ENCODE data around the gene IDH3B. TPM values are rescaled to one million over a fixed set of nuclear protein-coding genes. Genes with fewer than 3 reads are reported as not detected.

Gene IDH3B
- total RNA-seq, 1 donor from 2014 or later, result 112 TPM

- intact Hi-C loops (cut with micrococcal nuclease), result no loop called here
Observed at GRCh38 chr20:2659547-2659946, 4.5 kb downstream of the IDH3B start.

DNA sequence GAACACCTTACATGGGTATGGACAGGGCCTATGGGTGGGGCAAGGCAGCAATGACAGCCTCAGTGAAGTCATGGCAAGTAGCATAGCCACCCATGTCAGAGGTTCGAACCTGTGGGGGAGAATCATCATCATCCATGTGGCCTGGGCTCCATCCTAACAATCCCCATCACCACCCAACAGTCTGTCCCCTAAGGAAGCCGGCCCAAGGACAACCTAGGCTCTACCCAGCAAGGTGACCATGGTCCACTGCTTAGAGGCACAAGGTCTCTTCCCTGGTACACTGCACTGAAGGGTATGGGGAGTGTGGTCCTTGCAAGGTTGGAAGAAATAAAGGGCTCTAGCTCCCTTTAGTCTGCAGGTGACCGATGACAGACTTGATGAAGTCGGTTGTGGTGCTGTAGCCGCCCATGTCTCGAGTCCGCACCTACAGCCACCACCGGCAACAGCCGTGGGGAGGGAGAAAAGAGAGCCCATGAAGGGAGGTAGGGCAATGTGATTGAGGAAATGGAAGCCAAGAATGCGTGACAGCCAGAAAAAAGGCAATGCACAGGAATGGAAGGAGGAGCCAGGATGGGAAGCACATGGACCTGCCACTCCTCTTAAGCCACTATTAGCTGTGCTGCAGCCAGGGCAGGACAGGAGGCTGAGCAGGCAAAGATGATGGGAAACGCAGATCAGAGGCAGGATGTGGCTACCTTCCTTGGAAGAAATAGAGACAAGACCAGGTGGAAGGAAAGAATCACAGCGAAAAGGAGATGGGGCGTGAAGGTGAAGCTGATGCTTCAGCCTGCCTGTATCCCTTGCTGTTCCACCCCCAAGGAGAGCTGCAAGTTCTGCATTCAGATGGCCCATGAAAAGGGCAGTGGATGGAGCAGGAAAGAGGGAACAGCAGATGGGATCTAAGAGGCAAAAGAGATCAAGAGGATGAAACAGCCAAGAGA, 5.3 kb downstream of the IDH3B start:
- H3K27ac Mint-ChIP-seq, result no peak overlapping the region
- peaks cover 90% of the 10 kb centered on the region for H3K36me3 Mint-ChIP-seq (ENCODE audit: low read depth)
- H3K9me3 Mint-ChIP-seq, result no peaks in the 10 kb centered on the region
- H3K4me3 Mint-ChIP-seq (ENCODE audit: low read depth), result no peak overlapping the region
- no peak for DNase-seq (ENCODE audit: low spot score)
- intact Hi-C loops (cut with micrococcal nuclease), result no loop called here
- H3K27me3 Mint-ChIP-seq (ENCODE audit: low read depth), result no peaks in the 10 kb centered on the region
- H3K4me1 Mint-ChIP-seq (ENCODE audit: low read depth), result peaks cover 32% of the 10 kb centered on the region

More at GRCh38 chr20:2659547-2659946, 4.5 kb downstream of the IDH3B start:
- DNase-seq (ENCODE audit: low spot score), result no peak
- peaks cover 29% of the 10 kb centered on the region for H3K4me1 Mint-ChIP-seq (ENCODE audit: low read depth)
- no peaks in the 10 kb centered on the region for H3K27me3 Mint-ChIP-seq (ENCODE audit: low read depth)
- no peaks in the 10 kb centered on the region for H3K9me3 Mint-ChIP-seq
- H3K36me3 Mint-ChIP-seq (ENCODE audit: low read depth), result peaks cover 86% of the 10 kb centered on the region
- no peak overlapping the region for H3K27ac Mint-ChIP-seq
- no peak overlapping the region for H3K4me3 Mint-ChIP-seq (ENCODE audit: low read depth)

DNA sequence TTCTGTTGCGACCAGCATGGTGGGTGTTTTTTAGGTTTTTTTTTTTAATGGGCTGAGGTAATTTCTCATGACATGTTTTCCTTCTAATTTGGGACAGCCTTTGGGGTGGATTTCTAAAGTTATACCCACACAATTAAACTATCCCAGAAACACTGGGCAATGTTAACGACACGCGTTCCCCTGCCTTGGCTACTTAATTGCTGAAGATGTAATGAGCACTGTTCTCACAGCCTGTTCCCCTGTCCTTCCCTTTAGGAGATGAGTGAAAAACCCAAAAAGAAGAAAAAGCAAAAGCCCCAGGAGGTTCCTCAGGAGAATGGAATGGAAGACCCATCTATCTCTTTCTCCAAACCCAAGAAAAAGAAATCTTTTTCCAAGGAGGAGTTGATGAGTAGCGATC, 6.3 kb downstream of the IDH3B start:
- peaks cover 28% of the 10 kb centered on the region for H3K4me1 Mint-ChIP-seq (ENCODE audit: low read depth)
- intact Hi-C loops (cut with micrococcal nuclease), result no loop called here
- no peak overlapping the region for H3K4me3 Mint-ChIP-seq (ENCODE audit: low read depth)
- no peak overlapping the region for H3K27ac Mint-ChIP-seq
- no peaks in the 10 kb centered on the region for H3K9me3 Mint-ChIP-seq
- peaks cover 95% of the 10 kb centered on the region for H3K36me3 Mint-ChIP-seq (ENCODE audit: low read depth)
- no peaks in the 10 kb centered on the region for H3K27me3 Mint-ChIP-seq (ENCODE audit: low read depth)
- no peak for DNase-seq (ENCODE audit: low spot score)

GRCh38 chr20:2657241-2657640, 6.8 kb downstream of the IDH3B start:
- Mint-ChIP-seq H3K9me3 (no peaks in the 10 kb centered on the region), H3K36me3 (ENCODE audit: low read depth) (peaks cover 95% of the 10 kb centered on the region), H3K27ac (peak overlapping the region; percentile 31), H3K27me3 (ENCODE audit: low read depth) (no peaks in the 10 kb centered on the region), H3K4me3 (ENCODE audit: low read depth) (no peak overlapping the region), H3K4me1 (ENCODE audit: low read depth) (peaks cover 28% of the 10 kb centered on the region)
- DNase-seq (ENCODE audit: low spot score), result no peak
- intact Hi-C loops (cut with micrococcal nuclease), result no loop called here

- no peak for DNase-seq (ENCODE audit: low spot score)
- Mint-ChIP-seq H3K27ac (peak overlapping the region; percentile 26), H3K4me3 (ENCODE audit: low read depth) (no peak overlapping the region), H3K36me3 (ENCODE audit: low read depth) (peaks cover 88% of the 10 kb centered on the region), H3K4me1 (ENCODE audit: low read depth) (peaks cover 23% of the 10 kb centered on the region), H3K27me3 (ENCODE audit: low read depth) (no peaks in the 10 kb centered on the region), H3K9me3 (no peaks in the 10 kb centered on the region)
- intact Hi-C loops (cut with micrococcal nuclease), result no loop called here
Observed at GRCh38 chr20:2656471-2657117, 7.4 kb downstream of the IDH3B start.

GRCh38 chr20:2655331-2656116, 8.5 kb downstream of the IDH3B start:
- H3K27ac Mint-ChIP-seq, result peak overlapping the region; percentile 65
- intact Hi-C loops (cut with micrococcal nuclease), result no loop called here
- H3K4me1 Mint-ChIP-seq (ENCODE audit: low read depth), result peaks cover 22% of the 10 kb centered on the region
- H3K27me3 Mint-ChIP-seq (ENCODE audit: low read depth), result no peaks in the 10 kb centered on the region
- no peak for DNase-seq (ENCODE audit: low spot score)
- no peaks in the 10 kb centered on the region for H3K9me3 Mint-ChIP-seq
- peaks cover 80% of the 10 kb centered on the region for H3K36me3 Mint-ChIP-seq (ENCODE audit: low read depth)
- peak overlapping the region; percentile 83 for H3K4me3 Mint-ChIP-seq (ENCODE audit: low read depth)

DNA sequence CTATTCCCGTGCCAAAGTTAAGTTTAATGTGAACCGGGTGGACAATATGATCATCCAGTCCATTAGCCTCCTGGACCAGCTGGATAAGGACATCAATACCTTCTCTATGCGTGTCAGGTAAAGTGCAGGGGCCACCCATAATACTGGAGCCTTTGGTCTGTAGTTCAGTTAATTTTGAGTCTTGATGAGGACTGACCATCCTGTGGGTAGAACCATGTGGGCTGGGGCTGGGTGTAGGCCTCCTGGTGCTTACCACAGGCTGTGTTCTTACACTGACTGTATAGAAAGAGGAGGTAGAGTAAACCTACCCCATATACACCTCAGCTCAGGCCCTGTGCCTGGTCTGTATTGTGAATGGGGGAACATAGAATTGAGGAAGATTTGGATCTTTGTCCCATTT, 9.2 kb downstream of the IDH3B start:
- Mint-ChIP-seq H3K36me3 (ENCODE audit: low read depth) (peaks cover 77% of the 10 kb centered on the region), H3K4me3 (ENCODE audit: low read depth) (peak overlapping the region; percentile 83), H3K9me3 (no peaks in the 10 kb centered on the region), H3K27me3 (ENCODE audit: low read depth) (no peaks in the 10 kb centered on the region), H3K27ac (peak overlapping the region; percentile 65), H3K4me1 (ENCODE audit: low read depth) (peaks cover 27% of the 10 kb centered on the region)
- intact Hi-C loops (cut with micrococcal nuclease), result loop anchor here (5.0 kb wide), 2 partner anchors 133 to 183 kb away; partner anchors contain the start of gene SNRPB
- no peak for DNase-seq (ENCODE audit: low spot score)

- intact Hi-C loops (cut with micrococcal nuclease), result loop anchor here (5.0 kb wide), 2 partner anchors 132 to 182 kb away; partner anchors contain the start of gene SNRPB
- Mint-ChIP-seq H3K36me3 (ENCODE audit: low read depth) (peaks cover 72% of the 10 kb centered on the region), H3K27ac (peak overlapping the region; percentile 65), H3K27me3 (ENCODE audit: low read depth) (no peaks in the 10 kb centered on the region), H3K9me3 (no peaks in the 10 kb centered on the region), H3K4me3 (ENCODE audit: low read depth) (peak overlapping the region; percentile 83), H3K4me1 (ENCODE audit: low read depth) (peaks cover 30% of the 10 kb centered on the region)
- DNase-seq (ENCODE audit: low spot score), result no peak
Observed at GRCh38 chr20:2654384-2654822, 9.6 kb downstream of the IDH3B start.

- peaks cover 31% of the 10 kb centered on the region for H3K4me1 Mint-ChIP-seq (ENCODE audit: low read depth)
- intact Hi-C loops (cut with micrococcal nuclease), result loop anchor here (5.0 kb wide), 2 partner anchors 131 to 181 kb away; partner anchors contain the start of gene SNRPB
- no peaks in the 10 kb centered on the region for H3K27me3 Mint-ChIP-seq (ENCODE audit: low read depth)
- H3K4me3 Mint-ChIP-seq (ENCODE audit: low read depth), result peak overlapping the region; percentile 83
- H3K9me3 Mint-ChIP-seq, result no peaks in the 10 kb centered on the region
- H3K36me3 Mint-ChIP-seq (ENCODE audit: low read depth), result peaks cover 66% of the 10 kb centered on the region
- H3K27ac Mint-ChIP-seq, result peak overlapping the region; percentile 65
- DNase-seq (ENCODE audit: low spot score), result no peak
Observed at GRCh38 chr20:2653556-2654383, 10.2 kb downstream of the IDH3B start.

DNA sequence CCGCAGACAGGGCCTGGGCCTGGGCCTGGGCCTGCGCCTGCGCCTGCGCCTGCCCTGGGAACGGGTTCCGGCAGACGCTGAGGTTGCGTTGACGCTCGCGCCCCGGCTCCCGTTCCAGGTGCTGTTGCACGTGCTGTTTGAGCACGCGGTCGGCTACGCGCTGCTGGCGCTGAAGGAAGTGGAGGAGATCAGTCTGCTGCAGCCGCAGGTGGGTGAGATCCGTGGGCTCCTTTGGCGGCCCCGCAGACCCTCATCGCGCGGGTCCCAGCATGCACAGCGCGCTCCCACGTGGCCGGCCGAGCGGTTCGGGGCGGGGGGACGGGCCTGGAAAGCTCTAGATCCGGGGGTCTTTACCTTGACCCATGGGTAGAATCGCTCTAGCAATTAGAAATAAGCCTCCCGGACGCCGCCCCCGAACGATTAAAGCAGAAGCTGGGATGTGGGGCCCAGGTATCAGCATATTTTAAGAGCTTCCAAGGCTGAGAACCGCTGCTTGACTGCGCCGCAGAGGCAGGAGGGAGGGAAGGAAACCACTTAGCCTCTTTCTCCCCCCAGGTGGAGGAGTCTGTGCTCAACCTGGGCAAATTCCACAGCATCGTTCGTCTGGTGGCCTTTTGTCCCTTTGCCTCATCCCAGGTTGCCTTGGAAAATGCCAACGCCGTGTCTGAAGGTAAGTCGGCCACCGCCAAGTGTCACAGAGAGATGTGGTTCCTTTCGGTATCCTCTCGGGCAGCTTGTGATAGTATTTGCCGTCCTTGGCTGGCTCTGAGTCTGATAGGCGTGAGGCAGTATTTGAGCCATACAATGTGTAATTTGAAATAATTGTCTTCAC, 11.1 kb downstream of the IDH3B start:
- no peak for DNase-seq (ENCODE audit: low spot score)
- Mint-ChIP-seq H3K27ac (peak overlapping the region; percentile 81), H3K27me3 (ENCODE audit: low read depth) (no peaks in the 10 kb centered on the region), H3K4me1 (ENCODE audit: low read depth) (peaks cover 31% of the 10 kb centered on the region), H3K9me3 (no peaks in the 10 kb centered on the region), H3K4me3 (ENCODE audit: low read depth) (peak overlapping the region; percentile 83), H3K36me3 (ENCODE audit: low read depth) (peaks cover 58% of the 10 kb centered on the region)
- intact Hi-C loops (cut with micrococcal nuclease), result loop anchor here (1.0 to 5.0 kb wide), 3 partner anchors 11 to 181 kb away; partner anchors contain the start of genes IDH3B and SNRPB

Data from activated T-helper 2 cell treated with anti-CD3 and anti-CD28 coated beads, Interferon-gamma antibody, Interleukin-2, Interleukin-4, amounts not matched to agents 10 μg/mL and 5 μg/mL and 100 μg/mL, durations not matched to agents 14 hours and 24 hours and 36 hours (primary cell).